Measurements from ENCODE around the gene ZNF205. TPM values are rescaled to one million over a fixed set of nuclear protein-coding genes. Genes with fewer than 3 reads are reported as not detected.

Gene ZNF205
- total RNA-seq, 1 donor, result 4.8 TPM

DNA sequence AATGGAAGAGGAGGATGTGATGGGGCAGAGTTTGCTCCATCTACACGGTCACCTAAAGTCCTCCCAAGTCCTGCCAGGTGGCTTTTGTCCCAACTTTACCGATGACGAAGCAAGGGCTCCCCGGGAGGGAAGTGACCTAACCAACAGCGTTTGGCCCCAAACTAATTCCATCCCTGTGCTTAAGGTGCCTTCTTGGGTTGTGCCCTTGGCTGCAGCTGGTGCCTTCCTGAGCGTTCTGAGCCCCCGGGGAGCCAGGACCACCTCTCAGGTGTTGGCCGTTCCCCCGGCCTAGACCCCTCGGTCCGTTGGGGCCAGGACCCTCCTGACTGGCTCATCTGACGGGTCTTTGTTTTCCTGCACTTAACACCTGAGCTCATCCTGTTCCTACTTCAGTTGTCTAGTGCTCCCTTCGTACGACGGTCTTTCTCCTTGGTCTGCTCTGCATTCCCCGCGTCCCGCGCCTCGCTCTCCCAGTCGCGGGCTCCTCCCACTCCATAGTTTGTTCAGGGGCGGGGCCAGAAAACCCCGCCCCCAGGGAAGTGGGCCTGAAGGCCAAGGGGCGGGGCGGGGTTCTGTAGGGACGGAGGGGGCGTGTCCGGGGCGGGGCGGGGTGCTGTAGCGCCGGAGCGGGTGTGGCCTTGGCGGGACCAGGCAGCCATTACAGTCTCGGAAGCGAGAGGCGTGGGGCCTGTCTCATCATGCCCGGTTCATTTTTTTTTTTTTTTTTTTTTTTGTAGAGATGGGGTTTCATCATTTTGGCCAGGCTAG lies 12.5 kb upstream of the ZNF205 start:
- peak; percentile 68 to 93 (median 90) for DNase-seq (ENCODE audit: low read depth in 2 of 3, low spot score in 2 of 3)

DNA sequence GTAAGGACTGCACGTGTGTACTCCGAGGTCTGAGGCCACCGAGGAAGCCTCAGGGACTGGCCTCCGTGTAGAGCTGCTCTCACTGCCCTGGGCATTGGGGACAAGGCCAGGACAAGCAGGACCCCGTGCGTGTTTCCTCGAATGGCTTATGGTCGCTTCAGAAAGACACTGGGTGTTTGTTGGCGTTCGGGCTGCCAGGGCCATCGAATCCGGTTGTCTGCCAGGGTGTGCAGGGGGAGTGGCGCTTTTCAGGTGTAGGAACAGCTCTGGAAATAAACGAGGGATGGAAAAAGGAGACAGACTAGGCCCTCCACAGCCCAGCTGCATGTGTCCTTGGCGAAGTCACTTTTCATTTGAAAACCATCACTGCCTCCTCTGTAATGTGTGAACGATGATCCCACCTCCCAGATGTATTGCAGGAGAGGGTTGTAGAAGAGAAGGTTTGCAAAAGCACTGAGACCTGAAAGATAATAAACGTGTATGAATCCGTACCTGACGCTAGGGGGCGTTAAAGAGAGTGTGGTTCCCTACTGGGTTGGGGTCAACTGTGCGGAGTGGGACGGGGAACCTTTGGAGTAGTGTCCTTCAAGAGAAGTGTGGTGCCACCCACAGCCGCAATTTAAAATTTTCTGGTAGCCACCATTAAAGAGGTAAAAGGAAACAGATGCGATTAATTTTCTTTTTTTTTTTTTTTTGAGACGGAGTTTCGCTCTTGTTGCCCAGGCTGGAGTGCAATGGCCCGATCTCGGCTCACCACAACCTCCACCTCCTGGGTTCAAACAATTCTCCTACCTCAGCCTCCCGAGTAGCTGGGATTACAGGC lies 11.2 kb upstream of the ZNF205 start:
- DNase-seq (ENCODE audit: low read depth in 2 of 3, low spot score in 2 of 3), result peak in 2 of 3 donors; percentile 80 to 85

DNA sequence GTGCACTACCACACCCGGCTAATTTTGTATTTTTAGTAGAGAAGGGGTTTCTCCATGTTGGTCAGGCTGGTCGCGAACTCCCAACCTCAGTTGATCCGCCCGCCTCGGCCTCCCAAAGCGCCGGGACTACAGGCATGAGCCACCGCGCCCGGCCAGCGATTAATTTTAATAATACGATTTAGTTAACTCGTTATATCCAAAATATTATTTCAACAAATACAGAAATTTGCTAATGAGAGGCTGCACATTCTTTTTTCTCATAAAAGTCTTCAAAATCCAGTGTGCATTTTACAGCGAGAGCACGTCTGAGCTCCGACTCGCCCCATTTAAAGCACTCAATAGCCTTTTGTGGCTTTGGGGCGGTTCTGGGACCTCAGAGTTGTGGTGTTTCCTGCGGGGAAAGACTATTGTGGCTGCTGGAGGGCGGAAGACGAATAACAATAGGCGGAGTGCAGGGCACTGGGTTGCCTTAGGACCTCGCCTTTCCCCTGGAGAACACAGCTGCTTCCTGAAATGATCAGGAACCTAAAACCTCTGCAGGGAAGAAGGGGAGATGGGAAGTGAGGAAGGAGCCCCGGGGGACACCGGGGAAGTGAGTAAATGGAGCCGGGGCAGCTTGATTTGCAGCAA lies 10.4 kb upstream of the ZNF205 start:
- DNase-seq (ENCODE audit: low read depth in 2 of 3, low spot score in 2 of 3), result peak in 2 of 3 donors; percentile 38 to 42

DNA sequence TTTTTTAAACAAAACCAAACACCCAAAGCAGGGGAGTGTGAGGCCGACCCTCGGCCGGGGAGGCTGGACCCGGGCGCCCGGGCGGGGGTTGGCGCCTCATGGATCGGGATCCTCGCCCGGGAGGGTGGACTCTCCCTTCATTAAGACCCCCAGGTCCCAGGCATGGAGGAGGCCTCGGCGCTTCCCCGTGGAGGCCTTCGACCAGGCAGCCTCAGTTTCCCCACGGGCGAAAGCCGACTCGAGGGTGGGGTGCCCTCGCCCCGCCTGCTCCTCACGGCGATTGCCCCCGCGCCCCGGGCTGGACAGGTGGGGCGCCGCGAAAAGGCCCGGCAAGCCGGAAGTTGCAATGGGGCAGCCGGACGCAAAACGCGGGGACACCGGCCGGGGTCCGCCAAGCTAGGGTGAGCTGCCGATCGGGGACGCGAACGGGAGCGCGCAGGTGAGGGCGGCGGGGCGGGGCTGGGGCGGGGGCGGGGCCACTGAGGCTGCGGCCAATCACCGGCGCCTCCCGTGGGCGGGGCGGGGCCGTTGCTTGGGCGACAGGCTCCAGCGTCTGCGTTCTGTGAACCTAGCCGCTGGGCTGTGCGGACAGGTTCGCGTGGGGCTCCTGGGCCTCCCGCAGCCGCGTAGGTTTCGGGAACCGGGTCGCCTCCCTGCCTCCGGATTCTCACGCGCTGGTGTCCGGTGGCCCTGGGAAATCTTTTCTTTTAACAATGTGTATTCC lies 6.0 kb upstream of the ZNF205 start:
- DNase-seq (ENCODE audit: low read depth in 2 of 3, low spot score in 2 of 3), result peak; percentile 72 to 94 (median 91)

DNA sequence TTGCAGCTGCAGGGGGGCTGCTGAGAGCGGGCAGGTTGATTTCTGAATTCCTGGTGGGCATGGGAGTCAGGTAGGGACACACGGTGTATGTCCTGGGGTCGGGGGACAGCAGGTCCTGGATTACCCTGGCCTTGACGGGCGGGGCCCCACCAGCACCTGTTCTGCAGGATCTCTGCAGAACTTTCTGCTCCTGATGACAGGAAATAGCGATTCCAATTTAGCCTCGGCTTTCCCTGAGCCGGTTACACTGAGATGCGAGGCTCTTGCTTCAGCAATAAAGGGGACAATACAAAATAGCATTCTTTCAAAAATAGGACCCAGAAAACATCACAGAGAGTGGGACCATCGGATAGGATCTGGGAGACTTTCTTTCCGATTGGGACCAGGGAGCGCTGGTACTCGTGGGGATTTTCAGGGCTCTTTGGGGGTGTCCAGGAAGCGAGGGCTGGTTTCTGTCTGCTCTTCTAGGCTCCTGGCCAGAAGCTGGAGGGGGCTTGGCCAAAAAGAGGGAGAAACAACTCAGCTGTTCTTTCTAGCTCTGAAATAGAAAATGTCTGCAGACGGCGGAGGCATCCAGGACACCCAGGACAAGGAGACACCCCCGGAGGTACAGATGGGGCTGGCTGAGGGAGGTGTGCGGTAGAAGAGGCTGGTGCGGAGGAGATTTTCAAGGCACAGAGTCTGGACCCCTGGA lies 642 bp downstream of the ZNF205 start:
- DNase-seq (ENCODE audit: low read depth in 2 of 3, low spot score in 2 of 3), result no peak

DNA sequence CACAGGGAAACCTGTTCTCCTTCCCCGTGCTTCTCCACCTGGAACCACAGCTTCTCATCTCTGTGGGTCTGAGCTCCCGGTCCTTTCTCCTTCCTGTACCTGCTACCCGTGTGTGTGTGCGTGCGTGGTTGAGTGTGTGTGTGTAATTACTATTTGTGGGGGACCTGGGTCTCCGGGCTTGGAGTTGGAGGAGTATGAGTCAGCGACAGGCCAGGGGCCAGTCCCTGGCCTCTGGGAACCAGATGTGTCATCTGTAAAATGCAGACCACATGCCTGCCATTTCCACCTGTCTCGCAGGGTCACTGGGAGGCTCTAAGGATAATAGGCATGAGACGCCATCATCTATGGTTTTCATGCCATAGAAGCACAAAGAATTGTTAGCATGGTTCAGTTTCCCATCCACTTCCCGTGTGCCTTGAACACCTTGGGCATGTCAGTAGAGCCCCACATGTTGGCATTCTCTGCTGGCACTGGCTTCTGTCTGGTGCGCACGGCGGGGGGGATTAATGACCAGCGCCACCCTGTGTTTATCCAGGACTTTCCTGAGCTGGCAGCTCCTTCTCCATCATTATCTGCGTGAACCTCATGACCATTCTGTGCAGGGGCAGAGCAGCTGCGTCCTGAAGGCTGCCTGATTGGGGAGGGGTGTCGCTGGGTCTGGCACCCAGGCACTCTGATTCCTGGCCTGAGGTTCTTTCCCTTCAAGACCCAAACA lies 1.5 kb downstream of the ZNF205 start:
- DNase-seq (ENCODE audit: low read depth in 2 of 3, low spot score in 2 of 3), result no peak

DNA sequence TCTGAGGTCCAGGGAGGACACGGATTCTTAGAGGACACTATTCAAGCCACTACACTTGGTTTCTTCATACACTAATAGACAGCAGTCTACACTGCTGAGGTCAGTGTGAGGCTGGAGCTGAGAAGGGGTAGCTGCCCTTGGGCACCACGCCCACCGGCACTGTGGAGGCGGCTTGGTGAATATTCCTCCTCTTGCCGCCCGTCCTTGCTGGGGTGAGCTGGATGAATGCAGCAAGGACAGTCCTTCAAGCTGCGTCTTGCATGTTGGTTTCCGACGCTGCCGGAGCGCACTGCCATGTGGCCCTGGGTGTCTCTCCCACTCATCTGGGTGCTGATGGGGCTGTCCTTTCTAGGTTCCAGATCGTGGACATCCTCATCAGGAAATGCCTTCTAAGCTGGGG lies 2.6 kb downstream of the ZNF205 start:
- DNase-seq (ENCODE audit: low read depth in 2 of 3, low spot score in 2 of 3), result no peak

DNA sequence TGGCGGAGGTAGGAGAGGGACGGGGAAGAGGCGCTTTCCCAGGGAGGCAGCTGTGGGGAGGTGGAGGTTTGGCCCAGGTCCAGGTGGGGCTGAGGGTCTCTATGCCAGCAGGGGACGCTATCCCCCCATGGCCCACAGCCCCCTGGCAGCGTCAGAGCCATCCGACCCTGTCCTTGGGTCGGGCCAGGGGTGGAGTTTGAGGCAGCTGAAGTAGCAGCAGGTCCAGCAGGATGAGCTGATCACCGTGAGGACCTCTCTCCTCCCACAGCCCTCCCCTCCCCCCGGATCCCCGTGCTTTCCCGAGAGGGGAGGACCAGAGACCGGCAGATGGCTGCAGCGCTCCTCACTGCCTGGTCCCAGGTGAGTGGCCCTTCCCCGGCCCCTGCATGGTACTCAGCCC lies 3.2 kb downstream of the ZNF205 start:
- no peak for DNase-seq (ENCODE audit: low read depth in 2 of 3, low spot score in 2 of 3)

DNA sequence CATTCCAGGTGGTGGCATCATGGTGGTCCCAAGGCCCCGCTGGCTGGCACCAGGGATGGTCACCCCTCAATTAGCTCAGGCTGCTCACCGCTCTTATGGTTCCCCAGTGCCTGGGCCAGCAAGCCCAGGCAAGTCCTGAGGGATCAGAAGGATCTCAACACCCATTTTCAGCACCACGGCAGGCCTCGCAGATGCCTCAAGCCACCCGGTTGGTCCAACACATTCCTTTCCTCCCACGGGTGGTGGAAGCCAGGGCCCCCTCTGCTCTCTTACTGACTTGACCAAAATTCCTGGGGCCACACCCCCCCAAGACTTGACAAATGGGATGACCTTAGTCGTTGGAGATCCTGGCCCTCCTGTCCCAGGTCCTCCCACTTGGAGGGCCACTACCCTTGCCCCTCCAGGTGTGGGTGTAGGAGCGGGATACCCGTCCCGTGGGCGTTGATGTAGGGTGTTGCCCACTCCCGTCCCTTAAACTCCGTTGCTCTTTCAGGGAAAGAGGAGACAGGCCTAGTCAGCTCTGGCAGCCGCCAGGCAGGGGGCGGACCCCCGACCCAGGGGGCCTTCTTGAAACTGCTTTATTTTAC lies 5.9 kb downstream of the ZNF205 start:
- no peak for DNase-seq (ENCODE audit: low read depth in 2 of 3, low spot score in 2 of 3)

DNA sequence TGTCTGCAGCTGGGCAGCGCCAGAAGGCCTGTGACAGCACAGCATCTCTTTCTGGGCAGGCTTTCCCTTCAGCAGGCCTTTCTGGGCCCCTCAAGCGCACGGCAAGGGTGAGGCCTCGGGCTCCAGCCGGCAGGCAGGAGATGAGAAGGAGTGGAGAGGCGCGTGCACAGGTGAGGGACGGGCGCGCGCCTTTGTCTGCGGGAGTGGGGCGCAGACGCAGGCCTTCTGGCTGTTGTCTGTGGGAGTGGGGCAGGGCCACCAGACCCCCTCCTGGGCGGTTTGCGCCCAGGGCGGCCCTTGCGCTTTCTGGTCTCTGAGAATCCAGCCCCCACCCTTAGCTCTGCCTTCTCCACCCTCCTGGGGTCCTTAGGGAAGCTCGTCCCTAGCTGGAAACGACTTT lies 6.5 kb downstream of the ZNF205 start:
- DNase-seq (ENCODE audit: low read depth in 2 of 3, low spot score in 2 of 3), result no peak

DNA sequence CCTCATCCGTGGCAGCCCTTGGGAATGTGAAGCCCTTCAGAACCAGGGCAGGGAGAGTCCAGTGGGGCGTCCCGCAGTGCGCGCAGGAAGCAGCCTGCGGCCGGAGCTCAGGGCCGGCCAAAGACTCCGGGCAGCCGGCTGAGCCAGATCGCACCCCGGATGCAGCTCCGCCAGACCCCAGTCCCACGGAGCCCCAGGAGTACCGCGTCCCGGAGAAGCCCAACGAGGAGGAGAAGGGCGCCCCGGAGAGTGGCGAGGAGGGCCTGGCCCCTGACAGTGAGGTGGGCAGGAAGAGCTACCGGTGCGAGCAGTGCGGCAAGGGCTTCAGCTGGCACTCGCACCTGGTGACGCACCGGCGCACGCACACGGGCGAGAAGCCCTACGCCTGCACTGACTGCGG lies 6.9 kb downstream of the ZNF205 start:
- DNase-seq (ENCODE audit: low read depth in 2 of 3, low spot score in 2 of 3), result no peak

DNA sequence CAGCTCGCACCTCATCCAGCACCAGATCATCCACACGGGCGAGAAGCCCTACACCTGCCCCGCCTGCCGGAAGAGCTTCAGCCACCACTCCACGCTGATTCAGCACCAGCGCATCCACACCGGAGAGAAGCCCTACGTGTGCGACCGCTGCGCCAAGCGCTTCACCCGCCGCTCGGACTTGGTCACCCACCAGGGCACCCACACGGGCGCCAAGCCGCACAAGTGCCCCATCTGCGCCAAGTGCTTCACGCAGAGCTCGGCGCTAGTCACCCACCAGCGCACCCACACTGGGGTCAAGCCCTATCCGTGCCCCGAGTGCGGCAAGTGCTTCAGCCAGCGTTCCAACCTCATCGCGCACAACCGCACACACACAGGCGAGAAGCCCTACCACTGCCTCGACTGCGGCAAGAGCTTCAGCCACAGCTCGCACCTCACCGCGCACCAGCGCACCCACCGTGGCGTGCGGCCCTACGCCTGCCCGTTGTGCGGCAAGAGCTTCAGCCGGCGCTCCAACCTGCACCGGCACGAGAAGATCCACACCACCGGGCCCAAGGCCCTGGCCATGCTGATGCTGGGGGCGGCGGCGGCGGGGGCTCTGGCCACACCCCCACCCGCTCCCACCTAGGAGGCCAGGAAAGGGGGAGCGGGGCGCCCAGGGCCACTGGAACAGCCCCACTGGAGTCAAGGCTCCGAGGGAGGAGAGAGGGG lies 7.5 kb downstream of the ZNF205 start:
- DNase-seq (ENCODE audit: low read depth in 2 of 3, low spot score in 2 of 3), result no peak

DNA sequence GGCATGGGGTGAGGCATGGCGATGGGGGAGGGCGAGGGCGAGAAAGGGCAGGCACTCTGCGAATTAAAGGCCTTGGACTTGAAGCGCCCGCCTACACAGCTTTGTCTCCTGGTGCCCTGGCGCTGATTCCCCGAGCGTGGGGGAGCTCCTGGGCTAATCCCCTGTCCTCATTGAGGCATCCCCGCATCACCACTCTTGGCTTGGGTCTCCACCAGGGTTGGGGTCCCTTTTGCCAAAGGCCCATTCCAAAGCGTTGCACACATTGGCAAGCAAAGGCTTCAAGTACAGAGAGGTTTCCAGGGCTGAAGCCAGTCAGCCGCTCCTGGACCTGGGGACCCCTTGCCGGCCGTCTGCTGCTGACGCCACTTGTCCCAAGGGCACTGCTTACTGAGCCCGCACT lies 8.0 kb downstream of the ZNF205 start:
- DNase-seq (ENCODE audit: low read depth in 2 of 3, low spot score in 2 of 3), result no peak

DNA sequence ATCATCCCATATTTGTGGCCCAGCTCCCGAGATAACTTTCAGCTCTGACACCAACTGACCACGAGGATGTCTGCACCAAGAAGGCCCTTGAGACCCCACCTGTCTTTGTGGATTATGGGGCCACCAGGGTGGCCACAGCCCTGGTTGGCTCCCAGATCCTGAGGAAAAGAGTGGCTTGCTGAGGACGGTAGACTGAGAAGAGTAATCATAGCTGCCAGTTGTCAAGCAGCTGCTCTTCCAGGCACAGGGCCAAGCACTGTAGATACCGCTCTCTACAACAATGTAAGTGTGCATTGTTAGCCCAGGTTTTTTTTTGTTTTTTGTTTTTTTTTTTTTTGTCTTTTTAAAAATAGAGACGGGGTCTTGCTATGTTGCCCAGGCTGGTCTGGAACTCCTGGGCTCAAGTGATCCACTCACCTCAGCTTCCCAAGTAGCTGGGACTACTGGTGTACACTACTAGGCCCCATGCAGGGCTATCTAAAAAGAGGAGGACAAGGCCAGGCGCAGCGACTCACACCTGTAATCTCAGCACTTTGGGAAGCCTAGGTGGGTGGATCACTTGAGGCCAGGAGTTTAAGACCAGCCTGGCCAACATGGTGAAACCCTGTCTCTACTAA lies 9.6 kb downstream of the ZNF205 start:
- DNase-seq (ENCODE audit: low read depth in 2 of 3, low spot score in 2 of 3), result no peak

DNA sequence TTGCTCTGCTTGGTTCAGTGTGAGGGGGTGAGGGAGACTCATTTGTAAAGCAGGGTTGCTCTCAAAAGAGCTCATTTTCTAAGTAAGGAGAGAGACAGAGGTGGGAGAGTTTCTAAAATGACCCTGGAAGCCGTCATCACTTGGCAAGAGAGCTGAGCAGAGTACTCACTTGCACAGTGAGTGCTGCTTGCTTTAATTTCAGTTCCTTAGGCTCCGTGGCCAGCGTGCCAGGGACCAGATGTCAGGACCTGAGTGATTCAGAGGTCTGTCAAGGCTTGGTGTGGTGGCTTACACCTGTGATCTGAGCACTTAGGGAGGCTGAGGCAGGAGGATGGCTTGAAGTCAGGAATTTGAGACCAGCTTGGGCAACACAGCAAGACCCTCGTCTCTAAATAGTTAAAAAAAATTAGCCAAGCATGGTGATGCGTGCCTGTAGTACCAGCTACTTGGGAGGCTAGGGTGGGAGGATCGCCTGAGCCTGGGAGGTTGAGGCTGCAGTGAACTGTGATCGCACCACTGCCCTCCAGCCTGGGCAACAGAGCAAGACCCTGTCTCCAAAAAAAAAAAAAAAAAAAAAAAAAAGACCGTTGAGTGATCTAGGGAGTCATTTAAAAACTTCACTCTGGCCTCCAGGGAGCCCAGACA lies 10.7 kb downstream of the ZNF205 start:
- DNase-seq (ENCODE audit: low read depth in 2 of 3, low spot score in 2 of 3), result no peak

DNA sequence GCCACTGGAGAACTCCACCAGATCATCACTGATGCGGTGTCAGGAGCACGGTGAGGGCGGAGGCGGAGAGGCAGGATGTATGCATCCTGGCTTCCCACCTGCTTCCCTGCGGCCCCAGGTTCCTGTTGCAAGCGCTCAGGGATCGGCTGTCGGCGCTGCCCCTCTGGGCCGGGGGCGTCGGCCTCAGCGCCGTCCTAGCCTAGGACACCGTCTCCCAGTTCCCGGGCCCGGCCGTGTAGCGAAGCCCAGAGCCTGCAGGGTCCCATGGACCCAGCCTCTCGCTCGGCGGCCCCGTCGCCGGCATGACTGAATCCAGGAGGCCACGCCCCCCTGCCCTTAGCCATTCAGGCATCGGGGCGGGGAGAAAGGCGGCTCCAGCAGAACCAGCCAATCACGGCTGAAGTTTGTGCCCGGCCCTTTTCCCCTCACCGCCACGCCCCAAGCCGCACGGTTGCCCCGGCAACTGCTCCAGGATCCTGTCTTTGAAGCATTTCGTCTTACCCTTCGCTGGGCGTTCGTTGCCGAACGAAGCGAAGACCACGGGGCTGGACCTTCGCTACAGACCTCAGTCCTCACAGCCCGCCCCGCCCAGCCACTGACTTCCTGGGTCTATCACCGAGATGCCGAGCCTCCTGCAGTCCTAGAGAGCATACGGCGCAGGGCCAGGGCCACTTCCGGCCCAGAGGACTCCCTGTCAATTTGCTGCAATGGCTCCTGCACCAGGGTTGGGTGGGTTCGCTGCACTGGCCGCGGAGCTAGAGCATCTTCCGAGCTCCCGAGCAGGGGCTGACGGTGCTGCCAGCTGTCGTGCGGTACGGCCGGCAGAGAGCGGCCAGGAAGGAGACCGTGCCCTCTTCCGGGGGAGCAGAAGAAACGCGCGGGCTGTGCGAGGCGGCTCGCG lies 11.8 kb downstream of the ZNF205 start:
- peak; percentile 88 to 97 (median 95) for DNase-seq (ENCODE audit: low read depth in 2 of 3, low spot score in 2 of 3)

DNA sequence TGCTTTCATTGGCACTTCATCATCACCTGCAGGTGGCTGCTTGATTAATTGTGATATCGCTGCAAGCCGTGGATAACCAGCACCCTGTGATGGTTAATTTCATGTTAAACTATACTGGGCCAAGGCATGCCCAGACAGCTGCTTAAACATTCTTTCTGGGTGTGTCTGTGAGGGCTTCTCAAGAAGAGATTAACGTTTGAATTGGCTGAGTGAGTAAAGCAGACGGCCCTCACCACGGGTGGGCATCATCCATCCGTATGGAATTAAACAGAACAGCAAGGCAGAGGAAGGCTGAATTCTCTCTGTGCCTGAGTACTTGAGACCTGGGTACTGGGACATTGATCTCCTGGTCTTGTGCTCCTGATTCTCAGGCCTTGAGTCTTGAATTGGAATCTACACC lies 15.4 kb downstream of the ZNF205 start:
- no peak for DNase-seq (ENCODE audit: low read depth in 2 of 3, low spot score in 2 of 3)

Data from hematopoietic multipotent progenitor cell (in vitro differentiated cells).